Smooth muscle cell (in vitro differentiated cells): Measurements from ENCODE around the gene METTL21C. TPM values are rescaled to one million over a fixed set of nuclear protein-coding genes. Genes with fewer than 3 reads are reported as not detected.

Experiments used
- DNase-seq: peaks from one replicate; lab custom pipeline; 2025; ENCODE audit not compliant: unreplicated experiment; lab: John Stamatoyannopoulos, UW
- H2AFZ ChIP-seq: fragments of 200-600 bp; sonication (generic); 2 replicates; pipeline ENCODE4 v1.6.0; 2016; ENCODE audit warnings: antibody characterized with exemption, low read depth, mild to moderate bottlenecking
- H3F3A ChIP-seq: fragments of 200-600 bp; sonication (generic); 2 replicates; pipeline ENCODE4 v1.6.0; 2017; ENCODE audit warnings: antibody characterized with exemption, low read depth
- H3K27ac ChIP-seq: fragments of 200-600 bp; sonication (generic); 2 replicates; pipeline ENCODE4 v1.5.1; 2016; ENCODE audit warnings: low read depth, mild to moderate bottlenecking
- H3K27me3 ChIP-seq: fragments of 200-600 bp; sonication (generic); 2 replicates; pipeline ENCODE4 v1.6.1; 2016; ENCODE audit warnings: low read depth, mild to moderate bottlenecking
- H3K36me3 ChIP-seq: fragments of 200-600 bp; sonication (generic); 2 replicates; pipeline ENCODE4 v1.5.1; 2016; ENCODE audit warnings: low read depth
- H3K4me1 ChIP-seq: fragments of 200-600 bp; sonication (generic); 2 replicates; pipeline ENCODE4 v1.5.1; 2016; ENCODE audit warnings: low read depth
- H3K4me2 ChIP-seq: fragments of 200-600 bp; sonication (generic); 2 replicates; pipeline ENCODE4 v1.6.0; 2016; ENCODE audit warnings: mild to moderate bottlenecking
- H3K4me3 ChIP-seq: fragments of 200-600 bp; sonication (generic); 2 replicates; pipeline ENCODE4 v1.5.1; 2016; ENCODE audit warnings: mild to moderate bottlenecking
- H3K79me2 ChIP-seq: fragments of 200-600 bp; sonication (generic); 2 replicates; pipeline ENCODE4 v1.6.0; 2016; ENCODE audit warnings: low read depth, mild to moderate bottlenecking
- H3K9ac ChIP-seq: fragments of 200-600 bp; sonication (generic); 2 replicates; pipeline ENCODE4 v1.6.0; 2016; ENCODE audit warnings: low read depth
- H3K9me3 ChIP-seq: fragments of 200-600 bp; sonication (generic); replicated peaks from 2 replicates; pipeline ENCODE4 v1.5.1; 2016; ENCODE audit warnings: low read depth
- H4K20me1 ChIP-seq: fragments of 200-600 bp; sonication (generic); 2 replicates; pipeline ENCODE4 v1.6.0; 2016; ENCODE audit warnings: low read depth
- WGBS: methylation state at CpG from one replicate; pipeline ENCODE4 v1.1.7; 2016; ENCODE audit warnings: low lambda C conversion rate; 5-methylcytosine and 5-hydroxymethylcytosine counted together
- polyA plus RNA-seq: library from polyadenylated mRNA; unstranded; fragments of >200 nt; fragmentation: Nextera tagmentation; extraction: Ambion mirVana; gene quantifications from 2 replicates; pipeline ENCODE4 v1.2.1, GENCODE V29; 2016
- total RNA-seq: library from RNA; depleted of rRNA; stranded (reverse); fragments of >200 nt; gene quantifications from 2 replicates; pipeline ENCODE4 v1.2.3, GENCODE V29; 2014
- TF ChIP-seq, protein P1 (sequence below): fragments of 200-600 bp; sonication (generic); IDR thresholded peaks from 2 replicates; pipeline ENCODE4 v1.5.1; 2017; ENCODE audit warnings: borderline replicate concordance, mild to moderate bottlenecking, antibody characterized with exemption; ENCODE audit not compliant: insufficient read depth, poor library complexity, severe bottlenecking

The METTL21C gene
- total and polyA plus RNA-seq, 2 experiments from 2014 or later = not detected

DNA sequence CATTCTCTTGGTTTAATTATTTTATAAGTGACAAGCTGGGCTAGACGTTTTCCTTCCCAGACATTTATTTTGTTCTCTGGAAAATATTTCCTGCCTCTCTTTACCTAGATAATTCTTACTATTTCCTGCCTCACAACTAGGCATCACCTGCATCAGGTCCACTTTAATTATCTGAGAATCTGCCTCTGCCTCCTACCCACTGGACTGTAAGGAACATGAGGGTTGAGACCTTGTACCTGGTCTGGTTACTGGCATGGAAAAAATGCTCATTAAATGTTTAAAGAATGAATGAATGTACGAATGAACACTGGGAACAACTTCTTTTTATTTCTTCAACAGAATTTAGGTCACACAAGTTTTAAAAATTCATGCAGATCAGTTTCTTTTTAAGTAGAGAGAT, 13.4 kb upstream of the METTL21C start:
- Histone ChIP-seq H3K36me3 (no peaks in the 10 kb centered on the region), H3K4me3 (no peak overlapping the region), H4K20me1 (no peaks in the 10 kb centered on the region), H3K79me2 (no peaks in the 10 kb centered on the region), H3K4me2 (peak overlapping the region; percentile 60), H2AFZ (no peak overlapping the region), H3K4me1 (peaks cover 2% of the 10 kb centered on the region), H3F3A (no peaks in the 10 kb centered on the region), H3K27me3 (no peaks in the 10 kb centered on the region), H3K27ac (no peak overlapping the region), H3K9ac (no peak overlapping the region), H3K9me3 (no peaks in the 10 kb centered on the region)
- TF ChIP-seq, protein P1, sequence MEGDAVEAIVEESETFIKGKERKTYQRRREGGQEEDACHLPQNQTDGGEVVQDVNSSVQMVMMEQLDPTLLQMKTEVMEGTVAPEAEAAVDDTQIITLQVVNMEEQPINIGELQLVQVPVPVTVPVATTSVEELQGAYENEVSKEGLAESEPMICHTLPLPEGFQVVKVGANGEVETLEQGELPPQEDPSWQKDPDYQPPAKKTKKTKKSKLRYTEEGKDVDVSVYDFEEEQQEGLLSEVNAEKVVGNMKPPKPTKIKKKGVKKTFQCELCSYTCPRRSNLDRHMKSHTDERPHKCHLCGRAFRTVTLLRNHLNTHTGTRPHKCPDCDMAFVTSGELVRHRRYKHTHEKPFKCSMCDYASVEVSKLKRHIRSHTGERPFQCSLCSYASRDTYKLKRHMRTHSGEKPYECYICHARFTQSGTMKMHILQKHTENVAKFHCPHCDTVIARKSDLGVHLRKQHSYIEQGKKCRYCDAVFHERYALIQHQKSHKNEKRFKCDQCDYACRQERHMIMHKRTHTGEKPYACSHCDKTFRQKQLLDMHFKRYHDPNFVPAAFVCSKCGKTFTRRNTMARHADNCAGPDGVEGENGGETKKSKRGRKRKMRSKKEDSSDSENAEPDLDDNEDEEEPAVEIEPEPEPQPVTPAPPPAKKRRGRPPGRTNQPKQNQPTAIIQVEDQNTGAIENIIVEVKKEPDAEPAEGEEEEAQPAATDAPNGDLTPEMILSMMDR = no peak
- WGBS = 79% methylated on average over 2 of the region's 2 CpGs
- no peak for DNase-seq

- Histone ChIP-seq H3F3A (no peaks in the 10 kb centered on the region), H2AFZ (no peak overlapping the region), H3K4me1 (peaks cover 5% of the 10 kb centered on the region), H3K79me2 (no peaks in the 10 kb centered on the region), H3K4me2 (peak overlapping the region; percentile 60), H3K27ac (no peak overlapping the region), H4K20me1 (no peaks in the 10 kb centered on the region), H3K4me3 (no peak overlapping the region), H3K27me3 (no peaks in the 10 kb centered on the region), H3K9ac (no peak overlapping the region), H3K9me3 (no peaks in the 10 kb centered on the region), H3K36me3 (no peaks in the 10 kb centered on the region)
- 2% methylated on average over 4 of the region's 4 CpGs for WGBS
- TF ChIP-seq, protein P1 = no peak
- no peak for DNase-seq
Measured at GRCh38 chr13:102707467-102707866, 12.6 kb upstream of the METTL21C start.

- no peaks in the 10 kb centered on the region for H3K9me3 ChIP-seq
- no peaks in the 10 kb centered on the region for H3K36me3 ChIP-seq
- no peak overlapping the region for H3K4me3 ChIP-seq
- no peaks in the 10 kb centered on the region for H3K79me2 ChIP-seq
- no peaks in the 10 kb centered on the region for H3K27me3 ChIP-seq
- H3F3A ChIP-seq = no peaks in the 10 kb centered on the region
- TF ChIP-seq, protein P1 = no peak
- H2AFZ ChIP-seq = no peak overlapping the region
- H3K4me2 ChIP-seq = peak overlapping the region; percentile 28
- peaks cover 5% of the 10 kb centered on the region for H3K4me1 ChIP-seq
- H3K27ac ChIP-seq = peak overlapping the region; percentile 46
- 74% methylated on average over 6 of the region's 6 CpGs for WGBS
- H3K9ac ChIP-seq = no peak overlapping the region
- no peaks in the 10 kb centered on the region for H4K20me1 ChIP-seq
- DNase-seq = no peak
Measured at GRCh38 chr13:102704238-102705058, 9.6 kb upstream of the METTL21C start.

- DNase-seq = no peak
- H2AFZ ChIP-seq = no peak overlapping the region
- H3F3A ChIP-seq = no peaks in the 10 kb centered on the region
- no peaks in the 10 kb centered on the region for H3K27me3 ChIP-seq
- peaks cover 5% of the 10 kb centered on the region for H3K4me1 ChIP-seq
- peak overlapping the region; percentile 28 for H3K4me2 ChIP-seq
- H3K79me2 ChIP-seq = no peaks in the 10 kb centered on the region
- no peaks in the 10 kb centered on the region for H4K20me1 ChIP-seq
- H3K4me3 ChIP-seq = no peak overlapping the region
- H3K9me3 ChIP-seq = no peaks in the 10 kb centered on the region
- TF ChIP-seq, protein P1 = no peak
- no peaks in the 10 kb centered on the region for H3K36me3 ChIP-seq
- no peak overlapping the region for H3K9ac ChIP-seq
- peak overlapping the region; percentile 46 for H3K27ac ChIP-seq
Measured at GRCh38 chr13:102703726-102704035, 8.8 kb upstream of the METTL21C start.
